Lower leg skin (tissue), 3 donors: ENCODE data around the gene RPAP2.

Experiments
- CTCF ChIP-seq, 3 donors: fragments of 450-650 bp; IDR thresholded peaks; one replicate each; pipeline ENCODE4 v1.5.1; 2016; ENCODE audit warnings: antibody characterized with exemption in 3 of 3, mild to moderate bottlenecking in 3 of 3, moderate library complexity in 2 of 3
- POLR2A ChIP-seq, 2 donors: fragments of 450-650 bp; IDR thresholded peaks; one replicate each; pipeline ENCODE4 v1.6.1; 2016 to 2017; ENCODE audit warnings: antibody characterized with exemption in 2 of 2, mild to moderate bottlenecking in 1 of 2, moderate library complexity in 1 of 2

DNA sequence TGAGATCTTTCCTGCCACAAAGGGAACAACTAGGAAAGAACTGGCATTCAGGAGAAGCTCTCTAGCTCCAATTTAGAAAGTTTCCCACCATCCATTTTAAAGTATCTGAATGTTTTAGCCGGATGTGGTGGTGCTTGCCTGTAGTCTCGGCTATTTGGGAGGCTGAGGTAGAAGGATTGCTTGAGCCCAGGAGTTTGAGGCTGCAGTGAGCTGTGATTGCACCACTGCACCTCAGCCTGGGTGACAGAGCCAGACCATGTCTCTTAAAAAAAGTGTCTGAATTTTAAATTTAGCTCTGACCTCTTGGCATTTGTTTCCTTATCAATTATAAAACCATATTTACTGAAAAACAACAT lies 67.2 kb downstream of the RPAP2 start:
- TF ChIP-seq CTCF (IDR thresholded peaks at IDR 0.05) (no peak), POLR2A (IDR thresholded peaks at IDR 0.05) (no peak)
